ENCODE results near the gene TKT. TPM values are rescaled to one million over a fixed set of nuclear protein-coding genes. Genes with fewer than 3 reads are reported as not detected.

TKT gene, protein sequence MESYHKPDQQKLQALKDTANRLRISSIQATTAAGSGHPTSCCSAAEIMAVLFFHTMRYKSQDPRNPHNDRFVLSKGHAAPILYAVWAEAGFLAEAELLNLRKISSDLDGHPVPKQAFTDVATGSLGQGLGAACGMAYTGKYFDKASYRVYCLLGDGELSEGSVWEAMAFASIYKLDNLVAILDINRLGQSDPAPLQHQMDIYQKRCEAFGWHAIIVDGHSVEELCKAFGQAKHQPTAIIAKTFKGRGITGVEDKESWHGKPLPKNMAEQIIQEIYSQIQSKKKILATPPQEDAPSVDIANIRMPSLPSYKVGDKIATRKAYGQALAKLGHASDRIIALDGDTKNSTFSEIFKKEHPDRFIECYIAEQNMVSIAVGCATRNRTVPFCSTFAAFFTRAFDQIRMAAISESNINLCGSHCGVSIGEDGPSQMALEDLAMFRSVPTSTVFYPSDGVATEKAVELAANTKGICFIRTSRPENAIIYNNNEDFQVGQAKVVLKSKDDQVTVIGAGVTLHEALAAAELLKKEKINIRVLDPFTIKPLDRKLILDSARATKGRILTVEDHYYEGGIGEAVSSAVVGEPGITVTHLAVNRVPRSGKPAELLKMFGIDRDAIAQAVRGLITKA
- total RNA-seq: 100 to 1,000 TPM; 402 to 605 (median 482) TPM

DNA sequence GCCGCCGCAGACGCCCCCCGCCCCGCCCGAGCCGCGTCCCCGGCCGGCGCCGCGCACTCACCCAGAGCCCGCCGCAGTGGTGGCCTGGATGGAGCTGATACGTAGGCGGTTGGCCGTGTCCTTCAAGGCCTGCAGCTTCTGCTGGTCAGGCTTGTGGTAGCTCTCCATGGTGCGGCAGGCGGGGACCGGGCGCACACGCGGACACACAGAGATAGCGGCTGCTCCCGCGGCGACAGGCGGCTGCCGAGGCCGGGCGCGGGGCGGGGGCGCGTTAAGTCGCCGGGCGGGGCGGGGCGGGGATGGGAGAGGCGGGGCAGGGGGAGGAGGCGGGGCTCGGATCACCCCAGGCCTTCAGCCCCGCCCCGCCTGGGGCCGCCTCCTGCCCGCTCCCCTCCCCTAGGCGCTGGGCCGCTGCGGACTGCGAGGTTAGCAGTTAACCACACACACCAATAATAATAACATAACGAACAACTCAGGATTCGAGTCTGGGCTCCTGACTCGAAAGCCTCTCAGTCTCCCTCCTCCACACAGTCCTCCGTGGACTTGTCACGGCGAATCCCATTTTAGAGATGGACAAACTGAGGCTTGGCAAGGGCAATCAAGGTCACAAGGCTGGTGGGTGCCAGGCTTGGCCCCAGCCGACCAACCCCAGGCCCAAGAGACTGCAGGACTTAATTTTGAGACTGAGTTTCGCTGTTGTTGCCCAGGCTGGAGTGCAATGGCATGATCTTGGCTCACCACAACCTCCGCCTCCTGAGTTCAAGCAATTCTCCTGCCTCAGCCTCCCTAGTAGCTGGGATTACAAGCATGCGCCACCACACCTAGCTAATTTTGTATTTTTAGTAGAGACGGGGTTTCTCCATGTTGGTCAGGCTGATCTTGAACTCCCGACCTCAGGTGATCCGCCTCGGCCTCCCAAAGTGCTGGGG is at the start of gene TKT:
Gene TKT, minus strand, starts transcription at position 248 of the 929 bp plus-strand sequence. Its CDS starts 80 bp downstream, at position 168.
- DNase-seq: peak; percentile 95 to 97
- TF ChIP-seq POLR2AphosphoS5 (IDR thresholded peaks at IDR 0.05) (peak; percentile 76 to 85), POLR2A (IDR thresholded peaks at IDR 0.05) (peak in 3 of 4 donors; percentile 34 to 89 (median 65)), EP300 (IDR thresholded peaks at IDR 0.05) (no peak)
- 33 to 52% methylated on average over 14 to 22 of the region's 66 CpGs for WGBS, 2 donors
- Histone ChIP-seq H3K36me3 (no peaks in the 10 kb centered on the region), H3K4me1 (peaks cover 26 to 46% (median 45%) of the 10 kb centered on the region in 4 donors), H3K27me3 (no peaks in the 10 kb centered on the region), H3K27ac (peak within 1 kb of the TSS; percentile 88 to 98 (median 91)), H3K4me3 (peak within 1 kb of the TSS; percentile 80 to 100 (median 99)), H3K9me3 (no peaks in the 10 kb centered on the region)
- ATAC-seq (ENCODE audit: low FRiP score in 2 of 2): peak; percentile 87 to 93

DNA sequence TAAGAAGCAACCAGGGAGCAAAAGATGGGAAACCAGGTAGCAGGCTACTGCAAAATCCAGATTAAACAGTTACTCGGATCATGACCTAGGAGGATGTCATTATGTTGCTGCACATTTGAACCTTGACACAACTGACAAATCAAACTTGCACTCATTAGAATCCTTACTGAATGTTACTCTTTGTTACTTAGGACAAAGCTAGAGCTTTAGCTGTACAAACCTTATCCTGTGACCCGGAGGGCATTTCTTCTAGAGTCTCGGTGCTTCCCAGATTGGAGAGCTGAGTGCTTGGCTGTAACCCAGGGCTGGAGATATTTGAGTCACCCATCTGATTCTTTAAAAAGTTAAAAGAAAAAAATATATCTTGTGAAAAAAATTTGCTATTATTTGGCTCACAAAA is 48.1 kb upstream of the TKT start:
- TF ChIP-seq EP300 (IDR thresholded peaks at IDR 0.05): no peak
- TF ChIP-seq POLR2A (IDR thresholded peaks at IDR 0.05): no peak
- TF ChIP-seq, protein P1, sequence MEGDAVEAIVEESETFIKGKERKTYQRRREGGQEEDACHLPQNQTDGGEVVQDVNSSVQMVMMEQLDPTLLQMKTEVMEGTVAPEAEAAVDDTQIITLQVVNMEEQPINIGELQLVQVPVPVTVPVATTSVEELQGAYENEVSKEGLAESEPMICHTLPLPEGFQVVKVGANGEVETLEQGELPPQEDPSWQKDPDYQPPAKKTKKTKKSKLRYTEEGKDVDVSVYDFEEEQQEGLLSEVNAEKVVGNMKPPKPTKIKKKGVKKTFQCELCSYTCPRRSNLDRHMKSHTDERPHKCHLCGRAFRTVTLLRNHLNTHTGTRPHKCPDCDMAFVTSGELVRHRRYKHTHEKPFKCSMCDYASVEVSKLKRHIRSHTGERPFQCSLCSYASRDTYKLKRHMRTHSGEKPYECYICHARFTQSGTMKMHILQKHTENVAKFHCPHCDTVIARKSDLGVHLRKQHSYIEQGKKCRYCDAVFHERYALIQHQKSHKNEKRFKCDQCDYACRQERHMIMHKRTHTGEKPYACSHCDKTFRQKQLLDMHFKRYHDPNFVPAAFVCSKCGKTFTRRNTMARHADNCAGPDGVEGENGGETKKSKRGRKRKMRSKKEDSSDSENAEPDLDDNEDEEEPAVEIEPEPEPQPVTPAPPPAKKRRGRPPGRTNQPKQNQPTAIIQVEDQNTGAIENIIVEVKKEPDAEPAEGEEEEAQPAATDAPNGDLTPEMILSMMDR (IDR thresholded peaks at IDR 0.05): no peak
- TF ChIP-seq POLR2AphosphoS5 (IDR thresholded peaks at IDR 0.05): no peak
- Histone ChIP-seq H3K27ac (no peak overlapping the region), H3K36me3 (peaks cover 0 to 59% (median 37%) of the 10 kb centered on the region in 4 donors), H3K4me1 (peaks cover 0 to 16% (median 8%) of the 10 kb centered on the region in 4 donors), H3K4me3 (no peak overlapping the region), H3K9me3 (no peaks in the 10 kb centered on the region), H3K27me3 (no peaks in the 10 kb centered on the region)
- 81 to 82% methylated on average over 3 of the region's 3 CpGs for WGBS, 2 donors
- DNase-seq (peak in 1 of 2 donors; percentile 48), ATAC-seq (ENCODE audit: low FRiP score in 2 of 2) (no peak)

DNA sequence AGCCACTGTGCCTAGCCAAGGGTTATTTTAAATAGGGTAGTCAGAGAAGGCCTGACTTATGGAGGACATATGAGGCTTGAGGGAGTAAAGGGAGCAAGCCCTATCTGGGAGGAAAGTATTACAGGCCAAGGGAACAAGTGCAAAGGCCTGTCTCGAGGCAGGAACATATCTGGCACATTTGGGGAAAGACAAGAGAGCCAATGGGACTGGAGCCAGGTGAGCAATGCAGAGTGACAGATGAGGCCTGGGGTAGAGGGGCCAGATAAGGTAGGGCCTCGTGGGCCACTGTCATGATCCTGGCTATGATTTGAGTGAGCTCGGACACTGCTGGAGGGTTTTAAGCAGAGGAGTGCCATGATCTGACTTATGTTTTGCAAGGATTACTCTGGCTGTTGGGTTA is 47.7 kb upstream of the TKT start:
- H3K36me3 ChIP-seq: peaks cover 0 to 59% (median 35%) of the 10 kb centered on the region in 4 donors

DNA sequence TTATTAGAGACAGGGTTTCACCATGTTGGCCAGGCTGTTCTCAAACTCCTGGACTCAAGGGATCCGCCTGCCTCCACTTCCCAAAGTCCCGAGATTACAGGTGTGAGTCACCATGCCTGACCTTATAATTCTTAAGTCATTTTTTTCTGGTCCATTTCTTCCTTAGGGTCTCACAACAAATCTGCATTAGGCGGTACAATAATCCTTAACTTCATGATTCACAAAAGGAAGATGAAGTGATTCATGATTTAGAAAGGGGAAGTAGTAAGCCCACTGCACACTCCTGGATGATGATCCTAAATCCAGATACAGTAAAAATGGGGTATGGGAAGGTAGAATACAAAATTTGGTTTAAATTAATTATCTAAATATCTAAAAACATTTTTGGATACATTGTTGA is 45.0 kb upstream of the TKT start:
- 85 to 94% methylated on average over 3 of the region's 3 CpGs for WGBS, 2 donors
- Histone ChIP-seq H3K4me1 (peaks cover 0 to 9% (median 6%) of the 10 kb centered on the region in 4 donors), H3K27me3 (no peaks in the 10 kb centered on the region), H3K9me3 (no peaks in the 10 kb centered on the region), H3K36me3 (peaks cover 0 to 56% (median 38%) of the 10 kb centered on the region in 4 donors), H3K27ac (no peak overlapping the region), H3K4me3 (no peak overlapping the region)
- TF ChIP-seq, protein P1 (IDR thresholded peaks at IDR 0.05): no peak
- TF ChIP-seq POLR2AphosphoS5 (IDR thresholded peaks at IDR 0.05) (no peak), POLR2A (IDR thresholded peaks at IDR 0.05) (no peak), EP300 (IDR thresholded peaks at IDR 0.05) (no peak)
- DNase-seq: no peak
- ATAC-seq (ENCODE audit: low FRiP score in 2 of 2): no peak

More for the DNA sequence above, 47.7 kb upstream of the TKT start:
- Histone ChIP-seq H3K4me3 (no peak overlapping the region), H3K9me3 (no peaks in the 10 kb centered on the region), H3K27me3 (no peaks in the 10 kb centered on the region), H3K27ac (no peak overlapping the region), H3K4me1 (peaks cover 0 to 16% (median 8%) of the 10 kb centered on the region in 4 donors)
- TF ChIP-seq, protein P1 (IDR thresholded peaks at IDR 0.05): no peak
- TF ChIP-seq EP300 (IDR thresholded peaks at IDR 0.05) (no peak), POLR2A (IDR thresholded peaks at IDR 0.05) (no peak), POLR2AphosphoS5 (IDR thresholded peaks at IDR 0.05) (no peak)
- ATAC-seq (ENCODE audit: low FRiP score in 2 of 2): peak in 1 of 2 donors; percentile 19
- no peak for DNase-seq
- 81 to 82% methylated on average over 3 of the region's 3 CpGs for WGBS, 2 donors

Data from upper lobe of left lung (tissue), 6 donors.